Measurements from ENCODE around the gene MYOCD.

- TF ChIP-seq, protein P1, sequence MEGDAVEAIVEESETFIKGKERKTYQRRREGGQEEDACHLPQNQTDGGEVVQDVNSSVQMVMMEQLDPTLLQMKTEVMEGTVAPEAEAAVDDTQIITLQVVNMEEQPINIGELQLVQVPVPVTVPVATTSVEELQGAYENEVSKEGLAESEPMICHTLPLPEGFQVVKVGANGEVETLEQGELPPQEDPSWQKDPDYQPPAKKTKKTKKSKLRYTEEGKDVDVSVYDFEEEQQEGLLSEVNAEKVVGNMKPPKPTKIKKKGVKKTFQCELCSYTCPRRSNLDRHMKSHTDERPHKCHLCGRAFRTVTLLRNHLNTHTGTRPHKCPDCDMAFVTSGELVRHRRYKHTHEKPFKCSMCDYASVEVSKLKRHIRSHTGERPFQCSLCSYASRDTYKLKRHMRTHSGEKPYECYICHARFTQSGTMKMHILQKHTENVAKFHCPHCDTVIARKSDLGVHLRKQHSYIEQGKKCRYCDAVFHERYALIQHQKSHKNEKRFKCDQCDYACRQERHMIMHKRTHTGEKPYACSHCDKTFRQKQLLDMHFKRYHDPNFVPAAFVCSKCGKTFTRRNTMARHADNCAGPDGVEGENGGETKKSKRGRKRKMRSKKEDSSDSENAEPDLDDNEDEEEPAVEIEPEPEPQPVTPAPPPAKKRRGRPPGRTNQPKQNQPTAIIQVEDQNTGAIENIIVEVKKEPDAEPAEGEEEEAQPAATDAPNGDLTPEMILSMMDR (IDR thresholded peaks at IDR 0.05) = no peak
- no peak for TF ChIP-seq POLR2A (IDR thresholded peaks at IDR 0.05)
Measured at GRCh38 chr17:12664894-12665262, 812 bp upstream of the MYOCD start.

Data from right lobe of liver (tissue), 4 donors.